RWPE1 (cell line): ENCODE data around the gene RMRP.

ENCODE experiments used
- CTCF ChIA-PET: fragments of 350-600 bp; sonication (Branson Sonifier 250); formaldehyde crosslinking; extraction: SDS; loops from one replicate; lab custom pipeline; 2021; lab: Yijun Ruan, JAX
- POLR2A ChIA-PET: fragments of 400-600 bp; formaldehyde crosslinking; extraction: SDS; loops from one replicate; lab custom pipeline; 2020; ENCODE audit warnings: antibody characterized with exemption; ENCODE audit not compliant: low non-redundant PET; lab: Yijun Ruan, JAX
- DNase-seq: peaks from one replicate; pipeline ENCODE4 v3.0.0; 2012; ENCODE audit warnings: low spot score
- H3K27ac ChIP-seq: fragments of 450-650 bp; 2 replicates; pipeline ENCODE4 v1.5.1; 2017
- TF ChIP-seq, protein P1 (sequence below): fragments of 450-650 bp; conservative IDR thresholded peaks from 2 replicates; pipeline ENCODE4 v1.5.1; 2017; ENCODE audit warnings: low read depth, mild to moderate bottlenecking

Gene RMRP

DNA sequence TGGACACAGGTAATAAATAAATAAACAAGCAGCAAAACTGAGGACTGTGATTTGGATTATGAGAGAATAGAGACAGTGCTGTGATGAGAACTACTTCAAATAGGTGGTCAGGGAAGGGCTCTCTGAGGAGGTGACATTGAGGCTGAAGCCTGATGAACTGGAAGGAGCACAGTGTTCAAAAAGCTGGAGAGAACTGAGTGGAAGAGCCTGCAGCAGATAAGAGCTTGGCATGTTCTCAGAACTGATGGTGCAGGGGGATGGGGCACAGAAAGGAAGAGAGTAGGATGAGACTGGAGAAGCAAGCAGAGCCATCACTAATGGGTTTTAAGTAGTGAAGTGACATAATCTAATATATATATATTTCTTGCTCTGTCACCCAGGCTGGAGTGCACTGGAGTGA lies 43.1 kb upstream of the RMRP start:
- CTCF ChIA-PET, result interaction anchor here (0.6 kb wide), 1 partner anchor 181 kb away, joined by 3 read pairs; no protein-coding TSS in a partner anchor
- TF ChIP-seq, protein P1, sequence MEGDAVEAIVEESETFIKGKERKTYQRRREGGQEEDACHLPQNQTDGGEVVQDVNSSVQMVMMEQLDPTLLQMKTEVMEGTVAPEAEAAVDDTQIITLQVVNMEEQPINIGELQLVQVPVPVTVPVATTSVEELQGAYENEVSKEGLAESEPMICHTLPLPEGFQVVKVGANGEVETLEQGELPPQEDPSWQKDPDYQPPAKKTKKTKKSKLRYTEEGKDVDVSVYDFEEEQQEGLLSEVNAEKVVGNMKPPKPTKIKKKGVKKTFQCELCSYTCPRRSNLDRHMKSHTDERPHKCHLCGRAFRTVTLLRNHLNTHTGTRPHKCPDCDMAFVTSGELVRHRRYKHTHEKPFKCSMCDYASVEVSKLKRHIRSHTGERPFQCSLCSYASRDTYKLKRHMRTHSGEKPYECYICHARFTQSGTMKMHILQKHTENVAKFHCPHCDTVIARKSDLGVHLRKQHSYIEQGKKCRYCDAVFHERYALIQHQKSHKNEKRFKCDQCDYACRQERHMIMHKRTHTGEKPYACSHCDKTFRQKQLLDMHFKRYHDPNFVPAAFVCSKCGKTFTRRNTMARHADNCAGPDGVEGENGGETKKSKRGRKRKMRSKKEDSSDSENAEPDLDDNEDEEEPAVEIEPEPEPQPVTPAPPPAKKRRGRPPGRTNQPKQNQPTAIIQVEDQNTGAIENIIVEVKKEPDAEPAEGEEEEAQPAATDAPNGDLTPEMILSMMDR, result no peak
- POLR2A ChIA-PET, result no interaction called here
- H3K27ac ChIP-seq, result no peak overlapping the region
- DNase-seq, result no peak

DNA sequence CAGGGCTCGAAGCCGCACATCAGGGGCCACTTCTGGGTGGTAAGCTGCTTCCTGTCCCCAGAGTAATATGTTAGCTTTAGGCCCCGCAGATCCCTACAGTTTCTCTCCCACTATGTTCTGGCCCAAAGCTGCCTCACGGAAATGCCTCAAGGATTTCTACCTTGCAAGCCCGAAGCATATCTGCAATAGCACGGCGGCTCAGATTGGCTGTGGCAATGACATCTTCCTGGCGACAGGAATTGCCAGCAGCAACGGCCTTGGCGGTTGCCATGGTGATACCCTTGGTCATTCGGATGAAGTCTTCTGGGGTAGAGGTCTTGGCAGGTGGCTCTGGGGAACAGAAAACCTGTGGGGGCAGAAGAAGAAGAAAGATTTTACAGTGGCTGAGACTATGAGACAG lies 42.2 kb upstream of the RMRP start:
- H3K27ac ChIP-seq, result peak overlapping the region; percentile 11; the same call in 1 of the 2 replicates
- TF ChIP-seq, protein P1, result no peak
- ChIA-PET POLR2A (no interaction called here), CTCF (no interaction called here)
- DNase-seq, result no peak

DNA sequence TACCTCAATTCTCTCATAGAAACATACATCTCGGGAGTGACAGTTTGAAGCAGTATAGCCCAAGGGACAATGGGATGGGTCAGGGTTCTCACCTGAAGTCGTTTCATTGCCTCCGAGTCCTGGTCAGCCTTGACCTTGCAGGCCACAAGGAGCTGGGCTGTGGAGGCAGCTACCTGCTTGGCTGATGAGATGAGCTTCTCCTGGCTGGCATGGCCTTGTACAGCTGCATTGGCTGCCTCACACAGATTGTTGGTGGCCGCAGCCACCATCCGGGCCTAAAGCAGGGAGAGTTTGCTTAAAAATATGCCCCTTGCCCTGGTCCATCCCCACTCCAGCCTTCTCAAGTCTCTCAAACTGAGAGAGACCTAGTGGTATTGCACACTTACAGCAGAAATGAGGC lies 40.4 kb upstream of the RMRP start:
- CTCF ChIA-PET, result interaction anchor here (0.6 to 2.4 kb wide), 5 partner anchors 30 to 1064 kb away, joined by 3 to 10 read pairs (median 4); partner anchors contain the start of genes CCDC107 and RMRP
- DNase-seq, result no peak
- POLR2A ChIA-PET, result no interaction called here
- TF ChIP-seq, protein P1, result no peak
- peak overlapping the region; percentile 45 for H3K27ac ChIP-seq

DNA sequence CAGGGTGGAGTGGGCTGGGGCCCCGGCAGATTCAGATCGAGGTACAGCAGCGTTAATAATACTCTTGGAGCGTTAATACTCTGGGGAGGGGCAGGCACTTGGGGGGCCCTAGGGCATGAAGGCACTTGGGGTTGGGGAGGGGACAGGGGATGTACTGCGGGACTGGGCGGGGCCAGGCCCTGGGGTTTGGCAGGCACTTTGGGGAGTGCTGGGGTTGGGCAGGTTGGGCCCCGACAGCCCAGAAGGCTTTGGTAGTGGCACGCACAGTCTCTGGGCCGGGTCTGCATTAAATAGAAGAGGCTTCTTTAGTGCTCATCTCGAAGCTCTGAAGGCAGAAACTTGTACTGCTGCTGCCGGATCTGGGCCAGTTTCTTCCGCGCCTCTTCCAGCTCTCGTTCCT lies 39.7 kb upstream of the RMRP start:
- ChIA-PET CTCF (interaction anchor here (0.7 to 2.4 kb wide), 5 partner anchors 9 to 427 kb away, joined by 3 to 10 read pairs (median 6); partner anchors contain the start of genes CCDC107 and RMRP), POLR2A (no interaction called here)
- TF ChIP-seq, protein P1, result no peak
- peak overlapping the region; percentile 45 for H3K27ac ChIP-seq
- no peak for DNase-seq

DNA sequence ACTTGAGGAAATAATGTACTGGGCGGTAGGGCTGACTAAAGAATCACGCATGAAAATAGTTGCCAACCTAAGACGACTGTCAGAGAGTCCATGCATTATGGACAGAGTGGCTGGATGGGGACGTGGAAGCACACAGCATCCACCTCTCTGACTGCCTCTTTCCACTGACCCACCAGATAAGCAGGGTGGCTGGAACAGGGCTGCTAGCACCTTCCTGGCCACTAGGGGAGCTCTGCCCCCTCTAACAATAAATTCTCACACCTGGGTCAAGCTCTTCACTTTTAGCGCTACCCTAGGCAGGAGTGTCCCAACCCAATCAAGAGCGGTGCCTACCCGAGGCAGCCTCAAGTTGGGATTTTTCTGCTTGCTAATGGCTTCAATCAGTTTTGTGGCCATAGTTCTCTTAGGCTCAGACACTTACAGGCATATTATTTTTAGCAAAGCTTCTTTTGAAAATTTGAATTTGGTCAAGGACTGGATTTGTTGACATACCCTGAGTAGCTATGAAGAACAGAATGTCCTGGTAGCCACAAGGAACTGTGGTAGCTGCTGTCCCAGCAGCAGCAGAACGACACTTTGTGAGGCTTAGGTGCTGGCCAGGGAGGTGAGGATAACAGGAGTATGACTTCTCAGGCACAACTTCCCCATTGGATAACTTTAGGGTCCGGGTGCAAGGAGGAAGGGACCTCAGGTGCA lies 38.8 kb upstream of the RMRP start:
- DNase-seq, result peak; percentile 77
- peak overlapping the region; percentile 45 for H3K27ac ChIP-seq
- TF ChIP-seq, protein P1, result peak; percentile 100
- POLR2A ChIA-PET, result no interaction called here
- CTCF ChIA-PET, result interaction anchor here (0.6 to 2.5 kb wide), 23 partner anchors 8 to 206 kb away, joined by 3 to 11 read pairs (median 6); partner anchors contain the start of genes ARHGEF39, CA9, CCDC107 and RMRP

DNA sequence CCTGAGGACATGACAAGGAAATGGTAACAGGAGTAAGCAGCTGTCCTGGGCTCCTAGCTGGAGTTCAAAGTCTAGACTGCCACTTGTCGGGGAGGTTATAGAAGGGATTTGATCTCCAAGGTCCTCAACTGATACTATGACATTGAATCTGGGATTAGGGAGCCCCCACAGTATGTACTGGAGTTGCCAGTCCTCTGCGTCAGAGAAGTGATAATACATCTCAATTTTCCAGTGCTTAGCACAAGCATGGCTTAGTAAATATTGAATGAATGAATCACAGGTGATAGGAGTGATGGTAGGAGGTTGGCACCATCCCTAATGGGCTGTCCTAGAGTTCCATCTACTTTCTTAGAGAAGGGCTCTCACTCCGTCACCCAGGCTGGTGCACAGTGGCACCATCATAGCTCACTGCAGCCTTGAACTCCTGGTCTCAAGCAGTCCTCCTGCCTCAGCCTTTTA lies 38.2 kb upstream of the RMRP start:
- ChIA-PET POLR2A (no interaction called here), CTCF (interaction anchor here (0.7 to 2.5 kb wide), 16 partner anchors 10 to 87 kb away, joined by 3 to 11 read pairs (median 6); partner anchors contain the start of genes ARHGEF39, CA9, CCDC107 and RMRP)
- peak overlapping the region; percentile 45 for H3K27ac ChIP-seq
- TF ChIP-seq, protein P1, result no peak
- DNase-seq, result no peak
